Neuron (in vitro differentiated cells): ENCODE data around the gene ANKRD44.

Source experiments
- H2AFZ ChIP-seq: one replicate; pipeline ENCODE4 v1.6.1; 2013; ENCODE audit warnings: low read depth, mild to moderate bottlenecking, inconsistent platforms, low read length, moderate library complexity
- H3K27me3 ChIP-seq: one replicate; pipeline ENCODE4 v1.6.1; 2013; ENCODE audit warnings: low read length; ENCODE audit not compliant: insufficient read depth
- H3K36me3 ChIP-seq: one replicate; pipeline ENCODE4 v1.6.1; 2013; ENCODE audit warnings: low read length; ENCODE audit not compliant: insufficient read depth
- H3K4me1 ChIP-seq: one replicate; pipeline ENCODE4 v1.6.1; 2013; ENCODE audit warnings: low read length; ENCODE audit not compliant: insufficient read depth
- H3K4me3 ChIP-seq: 2 replicates; pipeline ENCODE4 v1.5.1; 2013; ENCODE audit warnings: mild to moderate bottlenecking, low read length, moderate library complexity
- H3K9me3 ChIP-seq: one replicate; pipeline ENCODE4 v1.6.1; 2013; ENCODE audit warnings: low read length

Gene ANKRD44

DNA sequence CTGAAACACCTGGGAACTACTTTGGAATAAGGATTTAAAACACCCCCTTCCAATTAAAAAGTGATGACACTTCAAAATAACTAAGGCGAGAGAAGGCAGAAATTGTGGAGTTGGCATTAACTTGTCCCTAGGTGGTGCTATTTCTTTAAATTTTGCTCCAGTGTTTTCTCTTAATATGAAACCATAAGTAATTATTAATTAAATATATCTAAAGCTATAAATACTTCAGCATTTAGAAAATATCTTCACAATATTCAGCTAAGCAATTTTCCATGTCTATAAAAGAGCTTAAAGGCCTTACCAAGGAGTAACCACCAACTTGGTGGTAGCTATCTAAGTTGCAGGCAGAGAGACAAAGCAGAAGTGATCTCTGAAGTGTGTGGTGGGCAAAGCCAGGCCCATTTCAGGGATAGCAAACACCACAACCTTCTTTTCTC is 197.3 kb downstream of the ANKRD44 start:
- Histone ChIP-seq H3K9me3 (no peaks in the 10 kb centered on the region), H3K4me1 (no peaks in the 10 kb centered on the region), H3K4me3 (no peak overlapping the region), H3K27me3 (no peaks in the 10 kb centered on the region), H3K36me3 (no peaks in the 10 kb centered on the region), H2AFZ (no peak overlapping the region)

DNA sequence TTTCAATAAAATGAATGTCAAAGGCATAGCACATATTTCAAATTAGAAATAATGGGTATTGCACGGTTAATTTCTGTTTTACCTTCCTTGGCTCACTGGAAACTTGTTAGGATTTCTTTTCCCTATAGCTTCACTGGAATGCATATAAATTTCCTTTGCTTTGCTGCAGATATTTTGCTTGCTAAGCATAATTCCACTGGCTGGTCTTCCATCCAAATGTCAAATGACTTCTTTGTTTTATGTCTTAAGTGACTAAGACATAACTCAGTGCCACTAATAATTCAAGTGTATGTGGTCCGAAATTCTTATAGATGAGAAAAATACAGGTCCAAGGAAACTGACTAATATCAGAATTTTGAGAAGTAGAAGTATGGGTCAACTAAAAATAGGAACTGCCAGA is 201.3 kb downstream of the ANKRD44 start:
- Histone ChIP-seq H3K27me3 (no peaks in the 10 kb centered on the region), H3K4me1 (peaks cover 10% of the 10 kb centered on the region), H3K9me3 (no peaks in the 10 kb centered on the region), H3K4me3 (no peak overlapping the region), H3K36me3 (no peaks in the 10 kb centered on the region), H2AFZ (no peak overlapping the region)

DNA sequence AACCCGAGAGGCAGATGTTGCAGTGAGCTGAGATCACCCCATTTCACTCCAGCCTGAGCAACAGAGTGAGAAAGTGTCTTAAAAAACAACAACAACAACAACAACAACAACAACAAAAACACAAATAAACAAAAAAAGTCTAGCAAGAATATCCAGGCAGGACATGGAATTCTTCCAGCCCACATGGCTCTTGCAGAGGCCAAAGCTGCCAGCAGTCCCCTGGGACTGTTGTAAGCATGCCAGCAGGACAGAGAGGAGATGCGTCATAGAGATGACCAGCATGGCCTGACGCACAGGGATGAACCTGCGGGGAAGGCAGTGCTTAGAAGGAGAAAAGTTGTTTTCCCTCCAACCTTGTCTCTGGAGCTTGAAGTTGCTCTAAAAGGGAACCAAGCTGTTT is 201.8 kb downstream of the ANKRD44 start:
- Histone ChIP-seq H3K9me3 (no peaks in the 10 kb centered on the region), H3K36me3 (no peaks in the 10 kb centered on the region), H2AFZ (no peak overlapping the region), H3K4me1 (peaks cover 10% of the 10 kb centered on the region), H3K27me3 (no peaks in the 10 kb centered on the region), H3K4me3 (no peak overlapping the region)

DNA sequence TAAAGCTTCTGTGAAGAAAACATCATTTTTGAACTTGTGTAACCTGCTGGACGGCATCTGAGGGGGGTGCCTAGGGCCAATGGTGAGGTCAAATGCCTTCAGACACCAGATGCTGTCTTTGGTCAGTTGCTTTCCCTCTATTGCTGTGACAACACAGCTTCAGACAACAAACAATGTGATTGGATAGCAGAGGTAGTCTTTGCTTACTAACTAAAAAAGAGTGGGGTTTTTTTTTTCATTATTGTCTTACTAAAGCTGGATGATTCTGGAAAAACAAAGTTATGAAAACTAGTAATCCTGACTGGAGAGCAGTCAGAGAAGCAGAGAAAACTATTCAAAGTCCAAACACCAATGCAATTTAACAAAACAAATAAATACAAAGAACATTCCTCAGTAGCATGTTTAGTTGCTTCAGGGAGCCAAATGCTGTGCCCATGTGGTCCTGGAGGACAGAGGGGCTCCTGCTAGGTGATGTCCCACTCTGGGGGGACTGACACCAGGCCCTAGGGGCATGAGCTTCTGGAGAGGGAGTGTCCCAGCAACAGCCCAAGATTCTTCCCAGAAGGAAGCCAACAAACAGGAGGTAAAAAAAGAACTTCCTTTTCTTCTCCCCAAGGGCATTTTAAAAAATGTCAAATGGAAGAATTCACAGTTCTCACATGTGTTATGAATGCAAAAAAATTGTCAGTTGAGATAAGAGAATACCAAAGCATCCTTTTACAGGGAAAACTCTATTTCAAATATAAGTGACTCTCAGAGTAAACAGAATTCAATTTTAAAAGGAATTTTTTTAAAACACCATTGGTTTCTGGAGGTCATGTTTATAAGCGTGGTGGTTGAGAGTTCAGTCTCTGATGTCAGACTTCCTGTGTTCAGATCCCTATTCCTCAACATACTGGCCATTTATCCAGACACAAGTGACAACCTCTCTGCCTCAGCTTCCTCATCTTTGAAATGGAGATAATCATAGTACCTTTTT is 203.0 kb downstream of the ANKRD44 start:
- no peaks in the 10 kb centered on the region for H3K9me3 ChIP-seq
- H2AFZ ChIP-seq, result no peak overlapping the region
- no peak overlapping the region for H3K4me3 ChIP-seq
- H3K36me3 ChIP-seq, result no peaks in the 10 kb centered on the region
- no peaks in the 10 kb centered on the region for H3K27me3 ChIP-seq
- peaks cover 10% of the 10 kb centered on the region for H3K4me1 ChIP-seq

DNA sequence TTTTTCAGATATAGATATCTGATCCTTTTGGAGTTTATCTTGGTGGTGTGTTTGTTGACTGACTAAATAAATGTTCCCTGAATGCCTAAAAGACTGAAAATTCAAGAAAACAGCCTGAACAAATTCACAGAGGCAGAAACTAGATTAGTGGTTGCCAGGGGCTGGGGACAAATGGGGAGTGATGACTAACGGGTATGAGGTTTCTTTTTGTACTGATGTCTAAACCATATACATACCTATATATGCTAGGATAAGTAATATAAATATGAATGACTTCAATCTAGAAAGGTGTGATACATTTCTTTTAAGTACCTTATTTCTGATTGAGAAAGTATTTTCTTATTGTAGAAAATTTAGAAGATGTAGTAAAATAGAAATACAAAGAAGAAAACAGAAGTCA is 207.2 kb downstream of the ANKRD44 start:
- H3K4me3 ChIP-seq, result no peak overlapping the region
- H3K4me1 ChIP-seq, result peaks cover 10% of the 10 kb centered on the region
- no peaks in the 10 kb centered on the region for H3K27me3 ChIP-seq
- no peak overlapping the region for H2AFZ ChIP-seq
- H3K36me3 ChIP-seq, result no peaks in the 10 kb centered on the region
- H3K9me3 ChIP-seq, result no peaks in the 10 kb centered on the region

DNA sequence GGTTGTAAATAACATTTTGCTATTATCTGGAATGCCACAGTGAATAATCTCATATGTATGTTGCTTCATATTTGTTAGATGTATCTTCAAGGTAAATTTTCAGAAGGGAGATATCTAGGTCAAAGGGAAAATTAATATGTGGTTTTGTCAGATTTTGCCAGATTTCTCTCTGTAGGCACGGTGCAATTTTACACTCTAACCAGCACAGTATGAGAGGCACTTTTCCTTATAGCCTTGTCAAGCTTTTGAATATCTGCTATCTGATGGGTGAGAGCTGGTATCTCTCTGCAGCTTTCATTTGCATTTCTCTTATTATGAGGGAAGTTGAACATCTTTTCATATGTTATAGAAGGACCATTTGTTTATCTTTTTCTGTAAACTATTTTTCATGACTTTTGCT is 208.3 kb downstream of the ANKRD44 start:
- Histone ChIP-seq H3K27me3 (no peaks in the 10 kb centered on the region), H3K9me3 (no peaks in the 10 kb centered on the region), H2AFZ (no peak overlapping the region), H3K4me3 (no peak overlapping the region), H3K4me1 (peaks cover 10% of the 10 kb centered on the region), H3K36me3 (no peaks in the 10 kb centered on the region)

DNA sequence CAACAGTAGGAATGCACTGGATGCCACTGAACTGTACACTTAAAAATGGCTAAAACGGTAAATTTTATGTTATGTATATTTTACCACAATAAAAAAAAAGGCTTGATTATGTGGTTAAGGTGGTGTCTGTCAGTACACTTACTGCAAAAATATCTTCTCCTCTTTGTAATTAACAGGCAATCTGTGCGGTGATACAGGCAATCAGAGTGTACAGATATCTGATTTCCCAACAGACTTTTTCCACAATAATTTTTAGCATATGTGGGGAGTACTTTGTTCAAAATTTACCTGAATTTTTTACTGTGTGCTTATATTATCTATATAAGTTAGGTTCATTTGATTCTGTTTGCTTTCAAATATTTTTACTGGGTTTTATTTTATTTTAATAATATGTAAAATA is 209.1 kb downstream of the ANKRD44 start:
- no peak overlapping the region for H3K4me3 ChIP-seq
- no peak overlapping the region for H2AFZ ChIP-seq
- no peaks in the 10 kb centered on the region for H3K36me3 ChIP-seq
- no peaks in the 10 kb centered on the region for H3K27me3 ChIP-seq
- peaks cover 11% of the 10 kb centered on the region for H3K4me1 ChIP-seq
- no peaks in the 10 kb centered on the region for H3K9me3 ChIP-seq

DNA sequence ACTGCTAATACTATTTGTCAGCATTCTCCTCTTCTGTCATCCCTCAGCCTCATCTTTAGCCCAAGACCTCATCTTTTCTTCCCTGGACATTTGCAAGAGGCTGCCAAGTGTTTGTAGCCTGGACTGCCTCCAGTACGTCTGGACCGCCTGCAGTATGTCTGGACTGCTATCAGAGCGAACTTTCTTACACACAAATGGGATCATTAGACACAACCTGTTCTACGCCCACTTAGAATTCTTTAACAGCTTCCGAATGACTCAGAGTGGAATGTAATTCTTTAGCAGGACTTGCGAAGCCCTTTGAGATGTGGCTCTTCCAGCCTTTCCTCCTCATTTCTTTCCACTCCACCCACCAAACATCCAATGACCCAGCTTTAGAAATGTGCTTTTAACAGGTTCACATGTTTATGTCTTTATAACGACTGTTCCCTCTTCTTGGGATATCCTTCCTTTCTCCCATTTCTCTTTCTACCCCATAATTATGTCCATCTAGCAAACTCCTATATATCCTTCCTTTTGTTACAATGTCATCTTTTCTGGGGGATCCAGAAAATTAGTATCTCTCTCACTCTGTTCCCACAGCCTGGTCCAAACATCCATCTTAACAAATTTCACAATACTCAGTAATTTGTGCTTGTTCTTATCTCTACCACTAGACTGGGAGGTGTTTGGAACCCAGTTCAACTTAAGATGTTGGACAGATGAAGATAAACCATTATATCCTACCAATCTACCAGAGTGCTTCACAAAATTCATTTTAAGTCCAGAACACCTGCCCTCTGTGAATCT is 212.8 kb downstream of the ANKRD44 start:
- no peaks in the 10 kb centered on the region for H3K36me3 ChIP-seq
- H2AFZ ChIP-seq, result no peak overlapping the region
- no peak overlapping the region for H3K4me3 ChIP-seq
- no peaks in the 10 kb centered on the region for H3K27me3 ChIP-seq
- H3K9me3 ChIP-seq, result no peaks in the 10 kb centered on the region
- H3K4me1 ChIP-seq, result peaks cover 17% of the 10 kb centered on the region

DNA sequence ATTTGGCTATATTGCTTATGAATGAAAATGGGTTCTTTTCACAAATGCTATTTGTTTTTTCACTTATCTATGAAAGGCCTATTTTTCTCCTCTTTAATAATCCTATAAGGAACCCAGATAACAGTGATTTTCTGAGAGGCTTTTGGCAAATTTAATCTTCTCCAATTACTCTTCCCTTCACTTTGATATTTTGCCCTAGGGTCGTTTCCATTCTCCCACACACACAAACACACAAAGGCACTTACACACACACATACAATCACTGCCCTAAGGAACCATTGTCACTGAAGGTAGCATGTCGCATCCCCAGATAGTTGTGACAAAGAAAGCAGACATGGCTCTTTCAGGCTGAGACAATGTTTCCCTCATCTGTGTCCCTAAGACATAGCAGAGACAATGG is 213.9 kb downstream of the ANKRD44 start:
- Histone ChIP-seq H3K36me3 (no peaks in the 10 kb centered on the region), H3K9me3 (no peaks in the 10 kb centered on the region), H3K4me3 (no peak overlapping the region), H3K27me3 (no peaks in the 10 kb centered on the region), H3K4me1 (peaks cover 17% of the 10 kb centered on the region), H2AFZ (no peak overlapping the region)

DNA sequence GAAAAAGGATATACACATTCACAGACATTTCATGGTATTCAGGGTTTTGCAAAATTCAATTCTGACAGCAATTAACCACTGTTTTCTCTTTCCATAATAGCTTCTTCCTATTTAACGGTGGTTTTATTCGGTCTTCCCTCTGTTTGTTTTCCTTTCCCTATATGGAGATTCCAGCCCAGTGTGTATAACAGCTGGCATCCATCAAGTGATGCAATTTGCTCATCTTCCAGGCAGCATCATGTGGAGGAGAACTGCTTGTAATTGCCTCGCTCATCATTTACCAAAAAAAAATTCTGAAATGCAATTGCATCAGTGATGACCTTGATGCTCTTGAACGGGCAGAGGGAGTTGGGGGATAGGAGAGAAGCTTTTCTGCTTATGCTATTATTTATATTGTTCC is 218.1 kb downstream of the ANKRD44 start:
- no peaks in the 10 kb centered on the region for H3K36me3 ChIP-seq
- no peaks in the 10 kb centered on the region for H3K9me3 ChIP-seq
- peaks cover 29% of the 10 kb centered on the region for H3K4me1 ChIP-seq
- H2AFZ ChIP-seq, result no peak overlapping the region
- no peak overlapping the region for H3K4me3 ChIP-seq
- no peaks in the 10 kb centered on the region for H3K27me3 ChIP-seq

DNA sequence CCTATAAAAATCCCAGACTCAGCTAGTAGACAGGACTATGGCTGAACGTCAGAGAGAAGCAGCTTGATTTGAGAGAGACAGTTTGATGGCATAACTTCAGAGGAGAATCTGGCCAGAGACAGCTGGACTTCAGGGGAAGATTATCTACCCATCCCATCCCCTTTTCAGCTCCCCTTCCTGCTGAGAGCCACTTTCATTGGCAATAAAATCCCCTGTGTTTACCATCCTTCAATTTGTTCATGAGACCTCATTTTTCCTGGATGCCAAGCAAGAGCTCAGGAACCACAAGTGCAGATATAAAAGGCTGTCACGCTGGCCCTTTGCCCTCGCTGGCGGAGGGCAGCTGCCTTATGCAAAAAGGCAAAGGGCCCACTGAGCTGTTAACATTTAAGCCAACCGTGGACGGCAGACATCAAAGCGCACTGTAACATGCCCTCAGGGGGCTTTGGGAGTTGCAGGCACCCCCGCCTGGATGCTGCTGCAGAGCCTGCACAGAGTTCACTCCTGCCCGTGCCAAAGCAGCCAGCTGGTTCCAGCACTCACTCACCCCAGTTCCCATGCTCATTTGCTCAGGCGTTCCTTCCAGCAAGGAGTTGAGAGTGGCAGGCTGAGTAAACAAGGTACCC is 219.7 kb downstream of the ANKRD44 start:
- Histone ChIP-seq H3K36me3 (no peaks in the 10 kb centered on the region), H3K4me3 (no peak overlapping the region), H3K27me3 (no peaks in the 10 kb centered on the region), H3K9me3 (no peaks in the 10 kb centered on the region), H2AFZ (no peak overlapping the region), H3K4me1 (peaks cover 15% of the 10 kb centered on the region)

DNA sequence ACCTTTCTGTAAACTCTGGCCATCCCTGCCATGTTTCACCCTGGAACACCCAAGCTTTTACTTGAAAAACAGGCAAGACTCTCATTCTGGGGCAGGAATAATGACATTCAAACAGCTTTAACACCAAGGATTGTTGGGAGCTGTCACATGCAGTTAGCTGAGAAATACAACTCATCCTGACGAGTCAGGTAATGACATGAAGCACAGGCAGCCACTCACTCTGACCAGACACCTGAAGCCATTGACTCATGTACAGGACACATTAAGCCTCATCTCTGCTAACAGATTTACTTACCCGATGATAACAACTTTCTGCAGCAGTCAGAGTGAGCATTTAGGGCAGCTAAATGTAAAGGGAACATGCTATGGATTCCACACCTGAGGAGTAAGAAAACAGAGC is 220.9 kb downstream of the ANKRD44 start:
- Histone ChIP-seq H3K27me3 (no peaks in the 10 kb centered on the region), H3K4me1 (peaks cover 15% of the 10 kb centered on the region), H3K4me3 (no peak overlapping the region), H3K36me3 (no peaks in the 10 kb centered on the region), H2AFZ (no peak overlapping the region), H3K9me3 (no peaks in the 10 kb centered on the region)

DNA sequence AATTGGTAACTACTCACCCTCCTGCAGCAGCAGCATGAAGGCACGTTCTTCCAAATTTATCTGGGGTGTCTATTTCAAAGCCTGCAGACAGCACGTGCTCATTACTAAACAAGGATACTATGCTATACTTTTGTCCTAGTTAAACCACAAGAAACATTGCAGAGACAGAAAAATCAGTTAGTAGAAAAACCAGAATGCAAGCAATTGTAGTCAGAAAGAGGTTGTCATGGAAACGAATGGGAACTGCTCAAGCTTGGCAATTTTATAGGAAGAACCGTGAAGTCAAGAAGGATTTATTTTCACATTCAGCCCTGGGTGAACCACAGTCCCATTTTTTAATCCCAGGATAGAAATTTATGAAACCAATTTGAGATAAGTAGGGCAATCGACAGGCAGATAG is 221.9 kb downstream of the ANKRD44 start:
- H3K4me3 ChIP-seq, result no peak overlapping the region

More for the DNA sequence above, 221.9 kb downstream of the ANKRD44 start:
- no peaks in the 10 kb centered on the region for H3K9me3 ChIP-seq
- H3K4me1 ChIP-seq, result peaks cover 15% of the 10 kb centered on the region
- H3K27me3 ChIP-seq, result no peaks in the 10 kb centered on the region
- no peaks in the 10 kb centered on the region for H3K36me3 ChIP-seq
- H2AFZ ChIP-seq, result no peak overlapping the region
